Lower leg skin (tissue), 4 donors: ENCODE data around the gene SULT1A4. TPM values are rescaled to one million over a fixed set of nuclear protein-coding genes. Genes with fewer than 3 reads are reported as not detected.
A peak's percentile ranks its signal among the peaks of the same experiment; 100 is the strongest.
"Not testable (repeated sequence)": the region's sequence is repeated elsewhere in the genome, so short reads cannot be mapped to it uniquely, and the experiment has no call there.

Experiments used
- DNase-seq, 2 donors: peaks; one replicate each; pipeline ENCODE4 v3.0.0-alpha.2; 2019; ENCODE audit warnings: low spot score in 2 of 2
- H3K4me3 ChIP-seq: fragments of 200-600 bp; sonication (generic); 2 replicates; pipeline ENCODE4 v1.5.1; 2017; ENCODE audit warnings: mild to moderate bottlenecking, low read depth; ENCODE audit not compliant: poor library complexity, severe bottlenecking
- WGBS, 2 donors: methylation state at CpG; one replicate each; pipeline ENCODE4 v1.1.5; 2018; 5-methylcytosine and 5-hydroxymethylcytosine counted together
- intact Hi-C: fragments of 100-400 bp; cut with DNase I; formaldehyde crosslinking; loops from one replicate; pipeline ENCODE4 v1.15.0; 2023; ENCODE audit warnings: low total_unique reads
- total RNA-seq, 4 donors: library from RNA; depleted of rRNA; stranded (reverse); fragments of >200 nt; gene quantifications; one replicate each; pipeline ENCODE4 v1.1.0, GENCODE V29; 2016

SULT1A4 gene
- 10 to 100 TPM in 1 of 4 donors, 1 to 10 TPM in 3; 2.0 to 20.9 (median 5.2) TPM for total RNA-seq

- H3K4me3 ChIP-seq, intact Hi-C loops, DNase-seq: not testable (repeated sequence)
- no CpG with 5 or more reads among the region's 13 CpGs for WGBS, 2 donors
Measured at GRCh38 chr16:29459706-29460646, at the start of gene SULT1A4. TSS of gene SULT1A4 (plus strand) at chr16:29459913. CDS start at chr16:29461386, 1,473 bp downstream.

- 96 to 98% methylated on average over 2 of the region's 2 CpGs for WGBS, 2 donors
- H3K4me3 ChIP-seq, intact Hi-C loops, DNase-seq: not testable (repeated sequence)
Measured at GRCh38 chr16:29423587-29423986, 36.1 kb upstream of the SULT1A4 start.

GRCh38 chr16:29425390-29425789, 34.3 kb upstream of the SULT1A4 start:
- intact Hi-C loops, DNase-seq, H3K4me3 ChIP-seq: not testable (repeated sequence)
- 95 to 96% methylated on average over 3 of the region's 3 CpGs for WGBS, 2 donors

DNA sequence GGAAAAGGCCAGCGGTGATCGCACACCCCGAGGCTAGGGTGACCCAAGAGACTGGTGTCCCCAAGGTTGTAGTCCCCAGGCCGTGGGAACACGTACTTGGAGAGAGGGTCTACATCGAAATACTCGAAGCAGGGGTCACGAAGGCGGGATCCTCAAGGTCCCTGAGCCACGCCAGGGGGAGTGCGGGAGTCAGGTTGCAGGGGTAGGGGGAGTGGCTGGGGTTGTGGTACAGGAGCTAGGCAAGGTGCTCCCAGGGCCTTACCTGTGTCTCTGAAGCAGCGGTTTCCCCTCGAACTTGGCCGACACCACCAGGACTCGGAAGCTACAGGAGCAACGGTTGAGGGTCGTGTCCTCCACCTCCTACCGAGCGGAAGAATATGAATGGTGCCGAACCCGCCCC, 6.0 kb upstream of the SULT1A4 start:
- H3K4me3 ChIP-seq, intact Hi-C loops, DNase-seq: not testable (repeated sequence)
- no CpG with 5 or more reads among the region's 21 CpGs for WGBS, 2 donors

- H3K4me3 ChIP-seq, DNase-seq, intact Hi-C loops: not testable (repeated sequence)
- no CpG with 5 or more reads among the region's 33 CpGs for WGBS, 2 donors
Measured at GRCh38 chr16:29454269-29454668, 5.4 kb upstream of the SULT1A4 start, which contains the start of the genes BOLA2 and SLX1B. TSS of gene BOLA2 (minus strand) at chr16:29454351. CDS start at chr16:29454253, 98 bp downstream. TSS of gene SLX1B (plus strand) at chr16:29454533.

- intact Hi-C loops = not testable (repeated sequence)
Measured at GRCh38 chr16:29454828-29455227, 4.9 kb upstream of the SULT1A4 start.

GRCh38 chr16:29457660-29458059, 2.1 kb upstream of the SULT1A4 start:
- no CpG with 5 or more reads among the region's 2 CpGs for WGBS, 2 donors
- intact Hi-C loops, H3K4me3 ChIP-seq: not testable (repeated sequence)
- peak in 1 of 2 donors; percentile 18 for DNase-seq

More at GRCh38 chr16:29454828-29455227, 4.9 kb upstream of the SULT1A4 start:
- no CpG with 5 or more reads among the region's 29 CpGs for WGBS, 2 donors
- not testable (repeated sequence) for H3K4me3 ChIP-seq, DNase-seq

DNA sequence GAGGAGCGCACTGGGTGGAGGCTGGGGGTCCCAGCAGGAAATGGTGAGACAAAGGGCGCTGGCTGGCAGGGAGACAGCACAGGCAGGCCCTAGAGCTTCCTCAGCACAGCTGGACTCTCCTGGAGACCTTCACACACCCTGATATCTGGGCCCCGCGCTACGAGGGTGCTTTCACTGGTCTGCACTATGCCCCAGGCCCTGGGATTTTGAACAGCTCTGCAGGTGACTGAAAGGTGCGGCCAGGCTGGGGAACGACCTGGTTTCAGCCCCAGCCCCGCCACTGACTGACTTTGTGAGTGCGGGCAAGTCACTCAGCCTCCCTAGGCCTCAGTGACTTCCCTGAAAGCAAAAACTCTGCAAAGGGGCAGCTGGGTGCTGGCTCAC, 926 bp downstream of the SULT1A4 start:
- intact Hi-C loops, DNase-seq, H3K4me3 ChIP-seq: not testable (repeated sequence)
- WGBS, 2 donors = no CpG with 5 or more reads among the region's 9 CpGs

DNA sequence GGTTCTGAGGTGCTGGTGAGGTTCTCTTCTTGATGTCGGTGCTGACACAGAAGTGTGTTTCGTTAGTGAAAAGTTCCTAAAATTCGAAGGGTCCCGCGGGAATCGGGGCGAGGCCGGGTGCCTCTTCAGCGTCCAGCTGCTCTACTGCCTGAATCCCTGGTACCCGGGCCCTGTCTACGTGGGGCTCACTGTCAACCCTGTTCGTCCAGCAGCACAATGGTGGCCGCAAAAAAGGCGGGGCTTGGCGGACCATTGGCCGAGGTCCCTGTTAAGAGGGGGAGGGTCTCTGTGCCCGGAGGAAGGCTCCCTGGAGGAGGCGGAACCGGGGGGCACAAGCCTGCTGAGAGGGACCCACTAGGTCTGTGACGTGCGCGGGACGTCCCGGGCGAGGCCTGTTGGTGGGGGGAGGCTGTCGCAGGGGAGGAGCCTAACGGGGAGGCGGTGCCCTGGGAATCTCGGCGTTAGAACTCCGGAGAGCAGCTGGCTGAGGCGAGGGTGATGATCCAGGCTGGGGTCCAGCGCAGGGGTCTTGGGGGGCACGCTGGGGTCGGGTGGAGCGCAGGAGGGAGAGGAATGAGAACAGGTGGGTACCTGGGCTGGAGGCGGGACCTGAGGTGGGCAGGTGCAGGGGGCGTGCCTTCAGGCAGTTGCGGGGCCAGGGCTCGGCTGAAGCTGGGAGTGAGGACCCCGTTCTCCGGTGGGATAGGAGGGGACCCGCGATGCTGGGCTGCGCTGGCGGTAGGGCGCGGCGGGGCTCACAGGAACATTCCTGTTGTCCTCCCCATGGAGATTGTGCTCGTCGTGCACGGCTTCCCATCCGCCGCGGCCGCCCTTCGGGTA, 6.5 kb downstream of the SULT1A4 start:
- DNase-seq, intact Hi-C loops, H3K4me3 ChIP-seq: not testable (repeated sequence)
- no CpG with 5 or more reads among the region's 57 CpGs for WGBS, 2 donors

DNA sequence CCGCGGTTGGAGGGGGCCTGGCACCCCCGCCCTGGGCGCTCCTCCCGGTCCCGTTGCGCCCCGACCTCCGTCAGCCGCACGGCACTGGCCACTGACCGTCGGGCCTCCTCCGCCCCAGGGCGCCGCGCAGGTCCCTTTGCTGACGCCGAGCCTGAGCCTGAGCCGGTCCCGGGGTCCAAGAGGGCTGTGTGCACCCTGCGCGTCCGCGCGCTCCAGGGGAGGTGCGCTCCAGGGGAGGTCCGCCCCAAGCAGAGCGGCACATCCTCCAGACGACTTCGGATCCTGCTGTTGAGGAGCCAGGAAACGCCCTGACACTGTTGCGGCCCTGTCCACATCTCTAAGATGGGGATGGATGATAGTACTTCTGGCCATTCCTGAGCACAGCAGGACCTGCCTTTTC, 7.2 kb downstream of the SULT1A4 start:
- intact Hi-C loops, DNase-seq, H3K4me3 ChIP-seq: not testable (repeated sequence)
- no CpG with 5 or more reads among the region's 33 CpGs for whole genome bisulfite sequencing, 2 donors

GRCh38 chr16:29467654-29468366, 8.1 kb downstream of the SULT1A4 start:
- DNase-seq, intact Hi-C loops, H3K4me3 ChIP-seq: not testable (repeated sequence)
- WGBS, 2 donors = no CpG with 5 or more reads among the region's 10 CpGs

GRCh38 chr16:29469660-29470059, 9.9 kb downstream of the SULT1A4 start:
- peak; percentile 92 to 93 for DNase-seq
- H3K4me3 ChIP-seq, intact Hi-C loops: not testable (repeated sequence)
- WGBS, 2 donors = 1 to 17% methylated on average over 5 to 6 of the region's 6 CpGs

- WGBS, 2 donors = no CpG with 5 or more reads among the region's 4 CpGs
Measured at GRCh38 chr16:29472065-29472464, 12.4 kb downstream of the SULT1A4 start.

GRCh38 chr16:29482276-29482675, 22.6 kb downstream of the SULT1A4 start:
- H3K4me3 ChIP-seq, intact Hi-C loops: not testable (repeated sequence)
- DNase-seq = peak; percentile 13 to 56
- 80% methylated on average over 6 of the region's 12 CpGs; no CpG with 5 or more reads in 1 of the 2 donors for WGBS, 2 donors

More at GRCh38 chr16:29472065-29472464, 12.4 kb downstream of the SULT1A4 start:
- H3K4me3 ChIP-seq, intact Hi-C loops, DNase-seq: not testable (repeated sequence)
